HG02623 (cell line): ENCODE data around the gene FAT1.

Source experiments
- ATAC-seq: cut with Tn5 transposase; IDR thresholded peaks from one replicate; pipeline ENCODE4 v1.9.1; 2021; ENCODE audit warnings: moderate library complexity; ENCODE audit not compliant: unreplicated experiment

Gene FAT1

DNA sequence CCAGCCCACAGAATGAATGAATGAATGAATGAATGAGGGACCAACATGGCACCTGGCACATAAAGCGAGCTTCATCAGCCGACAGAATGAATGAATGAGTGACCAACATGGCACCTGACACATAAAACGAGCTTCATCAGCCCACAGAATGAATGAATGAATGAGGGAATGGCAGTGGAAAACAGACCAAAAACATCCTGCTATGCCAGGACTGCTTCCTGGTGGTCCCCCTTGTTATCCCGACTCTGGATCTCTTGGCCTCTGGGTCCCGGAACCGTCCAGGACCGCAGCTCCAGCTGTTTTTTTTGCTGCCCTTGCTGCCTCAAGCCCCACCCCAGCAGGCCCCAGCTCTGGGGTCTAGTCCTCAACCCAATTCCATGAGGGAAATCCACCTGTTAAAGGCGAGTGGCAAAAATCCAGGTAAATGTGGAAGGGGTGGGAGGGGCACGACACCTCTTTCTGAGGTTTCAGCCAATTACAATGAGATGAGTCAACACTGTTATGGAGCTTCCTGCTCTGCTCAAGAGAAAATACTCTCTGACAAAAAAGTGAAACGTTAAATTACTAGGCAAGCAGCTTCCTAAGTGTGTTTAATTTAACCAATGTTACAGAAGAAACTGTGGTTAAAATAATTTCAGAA is 96.3 kb downstream of the FAT1 start:
- no peak for ATAC-seq

DNA sequence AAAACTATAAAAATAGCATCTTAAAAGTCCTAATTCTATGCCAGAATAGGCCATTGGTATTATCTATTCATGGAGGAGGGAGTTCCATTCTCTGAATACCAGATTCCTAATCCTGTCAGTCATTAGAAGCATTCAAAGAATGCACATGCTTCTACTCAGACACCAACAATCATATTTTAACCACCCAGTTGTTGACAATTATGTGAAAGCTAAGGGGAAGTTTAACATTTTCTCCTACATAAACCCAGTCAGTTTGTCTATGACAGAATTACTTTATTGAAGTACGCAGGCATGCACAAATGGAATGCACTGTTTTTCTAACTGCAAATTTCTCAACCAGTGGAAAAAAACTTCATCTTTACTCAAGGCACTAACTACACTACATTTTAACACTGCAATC is 98.7 kb downstream of the FAT1 start:
- no peak for ATAC-seq

DNA sequence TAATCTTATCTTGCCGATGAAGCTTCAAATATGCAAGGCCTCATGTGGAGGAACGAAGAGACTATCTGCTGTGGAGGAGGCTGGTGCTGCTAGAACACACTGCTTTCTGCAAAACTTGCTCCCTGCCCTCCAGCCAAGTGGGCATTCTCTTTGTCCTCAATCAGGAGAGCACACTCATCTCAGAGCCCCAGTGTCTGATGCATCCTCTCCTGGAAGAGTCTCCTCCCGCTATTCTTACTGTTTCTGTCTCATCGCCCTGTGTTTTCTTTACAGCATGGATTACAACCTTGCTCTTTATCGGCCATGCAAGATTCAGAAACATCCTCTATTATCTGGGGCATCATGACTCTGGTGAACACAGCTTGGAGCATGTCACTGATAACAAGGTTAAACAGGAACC is 100.1 kb downstream of the FAT1 start:
- ATAC-seq, result no peak

DNA sequence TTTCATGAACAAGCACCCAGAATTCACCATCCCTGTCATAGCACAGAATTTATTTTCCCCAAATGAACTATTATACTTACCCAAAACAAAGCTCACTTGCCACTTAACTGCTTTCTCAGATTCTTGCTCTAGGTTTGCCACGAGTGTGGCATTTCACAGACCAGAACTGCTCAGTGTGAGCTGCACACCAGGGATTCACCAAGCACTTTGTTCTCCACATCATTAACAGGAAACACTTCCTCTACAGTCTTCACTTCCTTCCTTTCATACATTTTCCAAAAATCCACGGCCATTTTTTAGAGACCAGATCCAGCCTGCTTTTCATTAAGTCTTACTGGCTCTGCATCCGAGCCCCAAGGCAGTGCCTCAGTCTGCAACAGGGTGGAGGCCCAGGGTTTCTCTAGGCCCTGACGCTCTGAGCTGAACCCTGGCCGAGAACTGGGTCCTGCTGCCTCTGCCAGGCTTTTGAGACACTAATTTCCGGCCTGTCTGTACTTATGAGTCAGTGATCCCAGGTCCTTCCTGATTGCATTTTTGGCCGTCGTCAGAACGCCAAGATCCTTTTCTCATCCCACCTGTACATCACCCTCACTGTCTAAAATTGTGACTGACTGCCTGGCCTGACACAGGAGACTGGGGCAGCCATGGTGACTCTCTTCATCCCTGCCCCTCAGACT is 100.7 kb downstream of the FAT1 start:
- no peak for ATAC-seq

DNA sequence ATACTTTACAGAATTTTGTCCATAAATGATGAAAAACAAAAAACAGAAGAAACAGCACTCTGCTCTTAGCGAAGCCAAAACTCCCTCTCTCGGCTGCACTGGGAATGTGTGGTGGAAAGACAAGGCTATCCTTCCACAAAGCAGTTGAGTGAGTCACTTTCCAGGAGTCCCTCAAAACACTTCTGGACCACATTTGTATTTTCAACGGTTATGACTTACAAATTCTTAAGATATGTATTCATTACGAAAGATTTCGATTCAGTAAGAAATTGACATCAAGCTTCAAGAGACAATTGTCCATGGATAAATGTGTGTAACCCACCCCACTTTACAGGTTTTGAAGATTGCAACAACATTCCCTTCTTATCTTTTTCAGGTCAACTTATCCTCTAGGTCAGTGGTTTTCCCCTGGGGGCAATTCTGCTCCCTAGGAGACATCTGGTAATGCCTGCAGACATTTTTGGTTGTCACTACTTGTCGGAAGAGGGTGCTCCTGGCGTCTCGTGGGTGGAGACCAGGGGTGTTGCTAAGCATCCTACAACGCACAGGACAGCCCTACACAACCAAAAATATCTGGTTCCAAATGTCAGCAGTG is 101.6 kb downstream of the FAT1 start:
- no peak for ATAC-seq

DNA sequence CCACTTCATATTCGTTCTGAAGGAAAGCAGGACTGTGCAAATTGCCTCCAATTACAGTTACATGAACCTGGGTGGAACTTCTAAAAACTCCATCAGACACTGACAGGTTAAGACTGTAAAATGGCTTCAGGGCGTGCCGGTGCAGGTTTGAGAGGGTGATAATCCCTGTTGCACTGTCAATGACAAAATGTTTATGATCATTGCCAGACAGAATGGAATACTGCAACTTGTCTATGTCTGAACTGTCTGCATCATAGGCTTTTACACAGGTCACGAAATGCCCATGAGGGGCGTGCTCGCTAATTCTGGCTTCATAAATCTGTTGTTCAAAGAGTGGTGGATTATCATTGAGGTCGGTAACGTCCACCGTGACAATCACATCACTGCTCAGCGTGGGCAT is 104.6 kb downstream of the FAT1 start:
- ATAC-seq, result no peak

DNA sequence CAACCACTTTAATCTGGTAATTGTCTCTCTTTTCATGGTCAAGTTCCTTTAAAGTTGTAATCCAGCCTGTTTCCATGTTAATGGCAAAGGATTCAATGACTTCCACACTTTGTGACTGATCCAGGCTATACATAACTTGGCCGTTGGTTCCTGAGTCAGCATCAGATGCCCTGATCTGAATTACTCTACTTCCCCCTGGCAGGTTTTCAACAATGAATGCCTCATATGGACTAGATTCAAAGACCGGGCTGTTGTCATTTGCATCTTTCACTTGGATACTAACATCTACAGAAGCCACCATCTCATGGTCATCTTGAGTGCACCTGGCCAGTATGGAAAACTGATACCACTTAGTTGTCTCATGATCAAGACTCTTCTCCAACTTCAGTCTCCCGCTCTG is 105.7 kb downstream of the FAT1 start:
- no peak for ATAC-seq

DNA sequence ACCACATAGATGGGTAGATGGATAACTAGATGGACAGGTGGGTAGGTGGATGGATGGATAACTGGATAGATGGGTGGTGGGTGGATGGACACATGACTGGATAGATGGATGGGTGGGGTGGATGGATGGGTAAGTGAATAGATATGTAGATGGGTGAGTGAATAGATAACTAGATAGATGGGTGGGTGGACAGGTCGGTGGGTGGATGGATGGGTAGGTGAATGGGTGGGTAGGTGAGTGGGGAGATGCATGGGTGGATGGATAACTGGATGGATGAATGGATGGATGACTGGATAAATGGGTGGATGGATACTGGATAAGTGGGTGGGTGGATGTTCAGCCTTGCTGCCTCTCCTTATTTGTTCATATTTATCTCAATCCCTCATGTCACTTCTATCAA is 116.2 kb downstream of the FAT1 start:
- no peak for ATAC-seq

DNA sequence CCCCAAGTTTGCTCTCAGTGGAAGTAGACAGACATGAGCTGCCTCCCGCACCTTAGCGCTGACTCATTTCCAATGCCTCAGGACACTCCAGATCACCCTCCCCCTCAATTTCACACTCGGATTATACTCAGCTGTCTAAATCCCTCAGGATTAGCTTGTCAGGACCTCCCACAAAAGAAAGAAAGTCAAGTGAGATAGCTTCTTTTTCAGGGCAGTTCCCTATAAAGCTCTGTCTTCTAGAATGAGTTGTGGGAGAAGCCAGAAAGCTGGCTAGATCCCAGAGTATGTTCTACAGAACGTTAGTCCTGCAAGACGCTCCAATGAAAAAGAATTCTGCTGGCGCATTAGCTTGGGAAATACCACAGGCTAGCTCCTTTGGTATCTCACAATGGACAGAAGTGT is 117.1 kb downstream of the FAT1 start:
- ATAC-seq, result no peak

DNA sequence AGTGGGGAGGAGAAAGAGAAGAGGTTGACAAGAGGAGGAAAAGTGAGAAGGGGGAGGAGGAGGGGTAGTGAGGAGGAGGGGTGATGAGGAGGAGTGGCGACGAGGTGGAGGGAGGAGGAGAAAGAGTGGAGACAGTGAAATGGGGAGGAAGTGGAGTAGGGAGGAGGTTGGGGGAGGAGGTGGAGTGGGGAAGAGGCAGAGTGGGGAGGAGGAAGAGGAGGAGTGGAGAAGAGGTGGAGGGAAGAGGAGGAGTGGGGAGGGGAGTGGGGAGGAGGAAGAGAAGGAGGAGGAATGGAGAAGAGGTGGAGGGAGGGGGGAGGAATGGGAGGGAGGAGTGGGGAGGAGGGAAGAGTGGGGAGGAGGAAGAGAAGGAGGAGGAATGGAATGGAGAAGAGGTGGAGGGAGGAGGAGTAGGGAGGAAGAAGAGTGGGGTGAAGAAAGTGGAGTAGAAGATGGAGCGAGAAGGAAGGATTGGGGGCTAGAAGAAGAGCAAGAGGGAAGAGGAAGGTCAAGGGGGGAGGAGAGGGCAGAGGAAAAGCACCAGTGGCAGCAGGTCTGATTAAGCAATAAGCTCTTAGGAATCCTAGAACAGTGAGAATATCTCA is 118.3 kb downstream of the FAT1 start:
- no peak for ATAC-seq

DNA sequence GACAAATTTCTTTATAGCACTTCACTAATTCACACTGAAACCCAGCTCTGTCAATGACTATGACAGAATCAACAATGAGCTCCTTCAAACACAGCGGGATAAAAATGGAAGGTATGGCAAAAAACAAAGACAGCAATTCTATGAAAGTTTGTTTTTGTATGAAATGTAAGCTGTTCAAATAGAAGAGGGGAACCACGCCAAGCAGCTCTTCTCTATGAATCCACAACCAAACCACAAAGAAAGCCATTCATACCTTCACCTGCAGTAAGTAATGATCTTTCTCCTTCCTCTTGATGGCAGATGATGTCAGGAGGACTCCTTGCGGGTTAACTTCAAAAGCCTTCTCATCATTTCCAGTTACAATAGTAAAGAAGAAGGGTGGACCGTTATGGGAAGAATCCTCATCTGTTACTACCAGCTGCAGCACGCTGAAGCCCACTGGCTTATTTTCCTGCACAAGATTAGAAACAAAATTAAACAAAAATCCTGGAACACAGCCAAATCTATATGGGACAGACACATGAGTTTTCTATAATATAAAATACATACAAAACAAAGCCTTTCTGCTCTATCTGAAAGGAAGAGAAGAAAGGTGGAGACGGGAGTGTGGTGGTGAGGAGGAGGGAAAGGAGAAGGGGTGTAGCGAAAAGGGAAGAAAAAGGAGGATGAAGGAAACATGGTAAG is 119.4 kb downstream of the FAT1 start:
- no peak for ATAC-seq

DNA sequence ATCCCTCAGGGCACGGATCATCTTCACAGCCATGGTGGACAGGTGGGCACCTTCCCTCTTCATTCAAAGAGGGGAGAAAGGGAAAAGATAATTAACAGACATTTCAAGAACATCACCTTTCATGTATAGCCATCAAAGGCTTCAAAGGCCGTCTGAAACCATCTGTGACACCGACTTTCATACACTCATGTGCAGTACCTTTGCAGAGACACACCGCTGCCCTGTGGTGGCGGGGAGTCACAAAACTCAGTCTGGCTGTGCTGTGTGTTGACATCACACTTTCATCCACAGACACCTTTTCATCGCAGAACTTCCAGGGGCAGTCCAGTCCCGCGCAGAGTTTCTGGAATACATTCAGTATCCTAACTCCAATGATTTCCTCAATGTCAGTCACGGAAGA is 120.7 kb downstream of the FAT1 start:
- ATAC-seq, result no peak

DNA sequence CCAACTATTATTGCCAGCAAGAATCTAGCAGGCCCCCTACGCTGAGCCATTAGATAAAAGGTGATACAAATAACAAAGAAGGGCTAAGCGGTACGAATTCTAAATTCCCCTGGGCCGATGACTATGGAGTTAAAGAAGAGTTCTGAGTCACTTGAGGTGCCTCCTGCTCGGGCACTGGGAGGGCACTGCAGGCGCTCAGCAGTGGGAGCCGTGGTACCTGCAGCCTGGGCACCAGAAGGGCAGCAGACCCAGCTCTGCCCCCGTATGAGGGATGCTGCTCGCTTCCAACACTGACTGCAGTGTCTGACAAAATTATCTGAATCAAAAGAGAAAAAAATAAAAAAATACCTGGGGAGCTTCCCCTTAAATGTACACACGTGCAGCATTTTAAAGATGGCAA is 124.2 kb downstream of the FAT1 start:
- no peak for ATAC-seq

DNA sequence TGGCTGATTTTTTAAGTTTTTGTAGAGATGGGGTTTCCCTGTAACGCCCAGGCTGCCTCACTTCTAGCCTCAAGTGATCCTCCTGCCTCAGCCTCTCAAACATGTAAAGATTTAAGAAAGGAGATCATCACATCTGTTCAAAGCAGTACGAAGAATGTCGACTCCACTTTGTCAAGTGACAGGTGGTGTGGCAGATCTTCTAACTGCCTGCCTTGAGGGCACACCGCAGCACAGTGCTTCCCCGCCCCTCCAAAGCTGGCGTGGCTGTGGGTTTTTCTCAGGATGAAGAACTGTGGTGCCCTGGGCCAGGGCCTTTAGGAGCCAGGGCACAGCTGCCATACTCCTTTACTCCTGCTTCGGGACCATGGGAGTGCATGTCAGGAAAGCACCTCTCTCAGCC is 125.0 kb downstream of the FAT1 start:
- ATAC-seq, result no peak

DNA sequence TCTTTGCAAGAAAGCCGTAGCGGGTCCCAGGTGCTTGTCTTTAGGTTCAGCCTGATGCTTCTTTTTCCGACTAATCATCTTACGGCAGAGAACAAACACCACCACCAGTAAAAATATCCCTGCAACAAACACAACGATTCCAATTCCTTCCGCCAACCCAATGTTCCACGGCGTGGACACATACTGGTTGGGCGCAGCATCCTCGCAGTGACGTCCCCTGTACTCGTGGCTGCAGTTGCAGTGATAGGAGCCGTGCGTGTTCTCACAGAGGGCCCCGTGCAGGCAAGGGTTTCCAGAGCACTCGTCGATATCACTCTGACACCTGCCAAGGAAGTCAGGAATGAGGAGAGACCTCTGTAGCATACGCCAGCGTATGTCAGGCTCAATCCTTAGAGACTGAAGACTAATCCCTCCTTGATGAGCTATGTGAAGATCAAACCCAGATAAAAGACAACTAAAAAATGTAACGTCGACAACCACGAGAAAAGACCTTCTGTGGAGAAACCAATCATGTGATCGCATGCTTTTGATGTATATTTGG is 126.7 kb downstream of the FAT1 start:
- no peak for ATAC-seq

DNA sequence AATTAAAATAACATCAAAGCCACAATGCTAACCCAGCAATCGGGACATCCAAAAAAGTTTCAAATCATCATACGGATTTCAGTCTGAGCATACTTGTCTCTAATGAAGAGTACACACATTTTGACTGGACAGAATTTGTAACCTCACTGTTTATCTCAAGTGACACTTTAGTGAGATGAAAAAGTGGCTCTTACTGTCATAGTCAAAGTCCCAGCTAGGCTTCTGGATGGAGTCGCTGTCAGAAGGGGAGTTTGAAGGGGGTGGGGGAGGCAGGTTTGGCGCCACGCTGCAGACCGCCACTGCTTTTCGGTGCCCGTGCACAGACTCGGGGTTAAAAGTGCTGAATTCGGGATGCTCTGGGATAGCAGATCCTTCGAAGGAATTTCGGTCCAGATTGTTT is 127.3 kb downstream of the FAT1 start:
- ATAC-seq, result no peak

DNA sequence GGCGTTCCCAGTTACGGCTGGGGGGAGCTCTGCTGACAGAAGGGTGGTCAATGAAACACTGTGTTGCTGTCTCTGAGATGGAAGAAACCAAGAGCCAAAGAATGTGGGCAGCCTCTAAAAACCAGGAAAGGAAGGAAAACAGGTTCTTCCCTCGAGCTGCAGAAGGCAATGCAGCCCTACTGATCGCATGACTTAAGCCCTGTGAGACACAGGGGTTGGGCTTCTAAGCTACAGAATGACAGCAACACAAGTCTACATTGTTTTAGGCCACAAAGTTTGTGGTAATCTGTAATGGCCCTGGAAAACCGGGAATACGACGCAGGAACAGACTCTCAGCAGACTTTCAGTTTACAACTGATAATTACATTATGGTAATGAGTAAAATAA is 130.1 kb downstream of the FAT1 start:
- ATAC-seq, result no peak

DNA sequence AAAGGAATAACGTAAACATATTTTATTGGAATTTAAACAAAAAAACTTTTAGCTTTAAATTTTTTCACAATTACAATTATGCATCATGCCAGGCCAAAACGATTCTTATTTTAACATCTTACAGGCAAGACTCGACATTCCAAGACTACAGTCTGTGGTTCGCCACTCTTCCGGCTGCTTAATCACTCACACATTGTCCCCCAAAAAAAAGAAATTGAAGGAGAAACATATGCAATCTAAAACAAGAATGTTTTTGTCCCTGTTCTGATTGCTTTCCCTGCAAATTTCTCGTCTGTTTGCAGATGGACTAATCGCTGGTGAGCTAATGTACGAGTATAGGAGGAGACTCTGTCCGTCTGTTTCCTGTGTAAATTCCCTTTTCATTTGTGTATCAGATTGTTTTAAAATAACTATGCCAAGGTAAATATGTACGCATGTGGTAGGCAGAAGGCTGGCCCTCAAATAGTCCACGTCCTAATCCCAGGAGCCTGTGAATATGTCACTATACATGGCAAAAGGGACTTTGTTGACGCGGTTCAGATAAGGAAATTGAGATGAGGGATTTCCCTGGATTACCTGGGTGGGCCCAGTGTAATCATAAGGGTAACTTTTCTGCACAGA is 130.6 kb downstream of the FAT1 start:
- ATAC-seq, result no peak

DNA sequence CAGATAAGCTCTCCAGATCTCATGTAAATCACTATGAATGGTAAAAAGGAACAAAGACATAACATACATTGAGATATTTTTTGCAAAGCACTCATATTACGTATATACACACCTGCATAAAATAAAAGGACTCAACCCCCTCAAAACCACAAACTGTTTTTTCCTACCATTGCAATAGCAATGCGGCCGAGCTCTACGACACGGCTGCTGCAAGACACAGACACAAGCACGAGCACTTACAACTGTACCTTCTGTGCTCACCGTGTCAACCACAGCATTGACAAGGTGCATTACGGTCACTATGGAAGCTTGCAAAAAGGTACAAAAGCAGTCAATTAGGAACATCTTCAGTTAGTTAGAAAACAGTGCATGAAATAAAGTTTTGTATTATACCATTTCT is 131.2 kb downstream of the FAT1 start:
- no peak for ATAC-seq

DNA sequence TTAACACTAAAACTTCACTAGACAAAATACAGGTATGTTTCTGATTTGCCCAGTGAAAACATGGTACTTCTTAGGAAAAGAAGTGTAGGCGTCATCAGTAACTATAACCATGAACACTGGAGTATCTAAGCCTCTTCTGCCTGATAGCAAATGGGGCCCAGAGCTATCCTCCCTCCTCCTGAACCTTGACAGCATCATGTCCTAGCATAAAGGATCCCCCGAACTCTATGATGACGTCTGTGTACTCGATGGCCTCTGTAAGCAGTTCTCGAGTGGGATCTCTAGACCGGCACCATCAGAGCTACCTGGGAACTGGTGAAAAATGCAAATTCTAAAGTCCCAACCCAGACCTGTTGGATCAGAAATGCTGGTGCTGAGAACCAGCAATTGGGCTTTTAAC is 132.0 kb downstream of the FAT1 start:
- no peak for ATAC-seq

DNA sequence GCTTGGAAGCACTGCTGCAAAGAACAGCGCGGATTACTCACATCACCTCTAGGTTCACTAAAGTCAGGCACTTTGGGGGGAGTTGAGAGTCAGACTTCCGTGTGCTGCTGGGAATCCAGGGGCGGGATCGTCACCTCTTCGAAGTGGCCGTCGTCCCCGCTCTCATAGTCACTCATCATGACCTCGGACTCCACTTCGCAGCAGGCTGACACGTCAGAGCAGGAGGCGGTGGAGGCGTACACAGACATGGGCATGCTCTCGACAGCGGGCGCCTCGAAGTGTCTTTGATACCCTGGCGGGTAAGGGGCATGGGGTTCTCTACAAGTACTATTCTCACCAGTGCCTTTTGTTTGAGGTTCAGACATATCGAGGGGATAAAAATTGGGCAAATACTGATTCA is 135.2 kb downstream of the FAT1 start:
- ATAC-seq, result no peak
